DOHH2 (cell line): ENCODE measurements around the gene C3.

Experiments
- EZH2phosphoT487 ChIP-seq: fragments of 200-600 bp; sonication (generic); IDR thresholded peaks from 2 replicates; pipeline ENCODE4 v1.6.1; 2017; ENCODE audit warnings: borderline replicate concordance, mild to moderate bottlenecking, antibody characterized with exemption, low read length, moderate library complexity, mixed read lengths
- TF ChIP-seq, protein P1 (sequence below): fragments of 200-600 bp; sonication (generic); IDR thresholded peaks from one replicate; pipeline ENCODE4 v1.5.1; 2014; ENCODE audit warnings: antibody characterized with exemption, mild to moderate bottlenecking, low read depth, low read length; ENCODE audit not compliant: poor library complexity, severe bottlenecking

DNA sequence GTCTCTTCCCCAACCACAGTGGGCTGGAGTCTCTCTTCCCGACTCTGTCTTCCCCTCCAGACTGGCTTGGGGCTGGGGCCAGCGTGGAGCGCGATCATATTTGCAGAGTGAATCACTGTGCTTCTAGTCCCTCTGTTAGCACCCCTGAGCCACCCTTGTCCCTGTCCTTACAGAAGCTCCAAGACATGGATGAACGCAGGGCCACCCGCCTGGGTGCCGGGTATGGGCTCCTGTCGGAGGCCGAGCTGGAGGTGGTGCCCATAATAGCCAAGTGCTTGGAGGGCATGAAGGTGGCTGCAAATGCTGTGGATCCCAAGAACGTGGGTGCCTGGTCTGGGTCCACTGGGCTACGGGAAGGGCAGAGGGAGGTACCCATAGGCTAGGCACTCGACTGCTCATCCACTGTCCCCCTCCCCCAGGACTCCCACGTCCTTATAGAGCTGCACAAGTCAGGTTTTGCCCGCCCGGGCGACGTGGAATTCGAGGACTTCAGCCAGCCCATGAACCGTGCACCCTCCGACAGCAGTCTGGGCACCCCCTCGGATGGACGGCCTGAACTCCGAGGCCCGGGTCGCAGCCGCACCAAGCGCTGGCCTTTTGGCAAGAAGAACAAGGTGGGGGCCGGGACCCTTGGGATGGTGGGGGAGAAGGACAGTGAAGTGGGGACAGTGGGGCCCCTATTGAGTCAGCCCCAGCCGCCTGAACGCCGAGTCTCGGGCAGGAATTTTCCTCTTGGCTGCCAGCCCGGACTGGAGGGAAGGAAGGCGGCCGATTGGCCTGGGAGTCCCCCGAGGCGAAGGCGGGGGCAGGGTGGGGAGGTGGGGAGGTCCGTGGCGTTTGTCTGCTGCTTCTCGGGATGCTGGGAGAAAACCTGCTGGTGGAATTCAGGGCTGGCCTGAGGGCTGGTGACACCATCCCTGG, 24.2 kb upstream of the C3 start:
- TF ChIP-seq, protein P1, sequence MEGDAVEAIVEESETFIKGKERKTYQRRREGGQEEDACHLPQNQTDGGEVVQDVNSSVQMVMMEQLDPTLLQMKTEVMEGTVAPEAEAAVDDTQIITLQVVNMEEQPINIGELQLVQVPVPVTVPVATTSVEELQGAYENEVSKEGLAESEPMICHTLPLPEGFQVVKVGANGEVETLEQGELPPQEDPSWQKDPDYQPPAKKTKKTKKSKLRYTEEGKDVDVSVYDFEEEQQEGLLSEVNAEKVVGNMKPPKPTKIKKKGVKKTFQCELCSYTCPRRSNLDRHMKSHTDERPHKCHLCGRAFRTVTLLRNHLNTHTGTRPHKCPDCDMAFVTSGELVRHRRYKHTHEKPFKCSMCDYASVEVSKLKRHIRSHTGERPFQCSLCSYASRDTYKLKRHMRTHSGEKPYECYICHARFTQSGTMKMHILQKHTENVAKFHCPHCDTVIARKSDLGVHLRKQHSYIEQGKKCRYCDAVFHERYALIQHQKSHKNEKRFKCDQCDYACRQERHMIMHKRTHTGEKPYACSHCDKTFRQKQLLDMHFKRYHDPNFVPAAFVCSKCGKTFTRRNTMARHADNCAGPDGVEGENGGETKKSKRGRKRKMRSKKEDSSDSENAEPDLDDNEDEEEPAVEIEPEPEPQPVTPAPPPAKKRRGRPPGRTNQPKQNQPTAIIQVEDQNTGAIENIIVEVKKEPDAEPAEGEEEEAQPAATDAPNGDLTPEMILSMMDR: no peak
- TF ChIP-seq EZH2phosphoT487: no peak
